DOHH2 (cell line): ENCODE data around the gene CRLF1.

Experiments
- EZH2phosphoT487 ChIP-seq: fragments of 200-600 bp; sonication (generic); IDR thresholded peaks from 2 replicates; pipeline ENCODE4 v1.6.1; 2017; ENCODE audit warnings: borderline replicate concordance, mild to moderate bottlenecking, antibody characterized with exemption, low read length, moderate library complexity, mixed read lengths
- TF ChIP-seq, protein P1 (sequence below): fragments of 200-600 bp; sonication (generic); IDR thresholded peaks from one replicate; pipeline ENCODE4 v1.5.1; 2014; ENCODE audit warnings: antibody characterized with exemption, mild to moderate bottlenecking, low read depth, low read length; ENCODE audit not compliant: poor library complexity, severe bottlenecking

DNA sequence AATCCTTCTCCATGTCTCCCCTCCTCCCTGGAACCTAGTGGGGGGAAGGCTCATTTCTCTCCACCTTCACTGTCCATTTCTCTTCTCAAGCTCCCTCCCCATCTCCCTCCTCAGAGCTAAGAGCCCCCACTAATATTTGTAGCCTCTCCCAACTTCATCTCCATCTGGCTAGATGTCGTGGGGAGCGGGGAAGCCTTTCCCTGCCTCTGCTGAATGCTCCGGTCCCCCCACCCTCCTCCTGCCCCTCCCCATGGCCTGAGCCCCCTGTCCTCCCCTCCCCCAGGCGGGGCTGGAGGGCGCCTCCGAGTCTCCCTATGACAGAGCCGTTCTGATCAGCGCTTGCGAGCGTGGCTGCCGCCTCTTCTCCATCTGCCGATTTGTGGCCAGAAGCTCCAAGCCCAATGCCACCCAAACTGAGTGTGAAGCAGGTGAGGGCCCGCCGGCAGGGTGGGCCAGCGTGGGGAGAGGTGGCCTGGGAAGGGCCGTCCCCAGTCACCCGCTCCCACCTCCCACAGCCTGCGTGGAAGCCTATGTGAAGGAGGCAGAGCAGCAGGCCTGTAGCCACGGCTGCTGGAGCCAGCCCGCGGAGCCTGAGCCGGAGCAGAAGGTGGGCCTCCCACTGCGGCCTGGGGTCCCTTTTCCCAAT, 7.1 kb upstream of the CRLF1 start:
- TF ChIP-seq, protein P1, sequence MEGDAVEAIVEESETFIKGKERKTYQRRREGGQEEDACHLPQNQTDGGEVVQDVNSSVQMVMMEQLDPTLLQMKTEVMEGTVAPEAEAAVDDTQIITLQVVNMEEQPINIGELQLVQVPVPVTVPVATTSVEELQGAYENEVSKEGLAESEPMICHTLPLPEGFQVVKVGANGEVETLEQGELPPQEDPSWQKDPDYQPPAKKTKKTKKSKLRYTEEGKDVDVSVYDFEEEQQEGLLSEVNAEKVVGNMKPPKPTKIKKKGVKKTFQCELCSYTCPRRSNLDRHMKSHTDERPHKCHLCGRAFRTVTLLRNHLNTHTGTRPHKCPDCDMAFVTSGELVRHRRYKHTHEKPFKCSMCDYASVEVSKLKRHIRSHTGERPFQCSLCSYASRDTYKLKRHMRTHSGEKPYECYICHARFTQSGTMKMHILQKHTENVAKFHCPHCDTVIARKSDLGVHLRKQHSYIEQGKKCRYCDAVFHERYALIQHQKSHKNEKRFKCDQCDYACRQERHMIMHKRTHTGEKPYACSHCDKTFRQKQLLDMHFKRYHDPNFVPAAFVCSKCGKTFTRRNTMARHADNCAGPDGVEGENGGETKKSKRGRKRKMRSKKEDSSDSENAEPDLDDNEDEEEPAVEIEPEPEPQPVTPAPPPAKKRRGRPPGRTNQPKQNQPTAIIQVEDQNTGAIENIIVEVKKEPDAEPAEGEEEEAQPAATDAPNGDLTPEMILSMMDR, result no peak
- no peak for TF ChIP-seq EZH2phosphoT487
